H4 (cell line): ENCODE data around the gene ACRV1. TPM values are rescaled to one million over a fixed set of nuclear protein-coding genes. Genes with fewer than 3 reads are reported as not detected.
A peak's percentile ranks its signal among the peaks of the same experiment; 100 is the strongest.

ENCODE experiments used
- DNase-seq: peaks from one replicate; pipeline ENCODE4 v3.0.0-alpha.2; 2015; ENCODE audit warnings: low spot score
- total RNA-seq: library from RNA; depleted of rRNA; stranded (reverse); fragments of >200 nt; shearing (Covaris generic); gene quantifications from 2 replicates; pipeline ENCODE4 v1.2.3, GENCODE V29; 2014; rRNA removed

ACRV1 gene
- total RNA-seq, 1 experiment from 2014 or later: not detected

- no peak for DNase-seq
Measured at GRCh38 chr11:125649465-125650166, 31.0 kb downstream of the ACRV1 start.

GRCh38 chr11:125645871-125646270 is 34.8 kb downstream of the ACRV1 start:
- DNase-seq: no peak

- no peak for DNase-seq
Measured at GRCh38 chr11:125638315-125638714, 42.3 kb downstream of the ACRV1 start.

- DNase-seq: no peak
Measured at GRCh38 chr11:125637840-125638239, 42.8 kb downstream of the ACRV1 start.

- no peak for DNase-seq
Measured at GRCh38 chr11:125627236-125627910, 53.3 kb downstream of the ACRV1 start.

GRCh38 chr11:125626288-125626950 is 54.2 kb downstream of the ACRV1 start:
- DNase-seq: peak; percentile 88

- DNase-seq: peak; percentile 90
Measured at GRCh38 chr11:125625630-125626287, 54.9 kb downstream of the ACRV1 start.

GRCh38 chr11:125625225-125625629 is 55.4 kb downstream of the ACRV1 start:
- DNase-seq: no peak

GRCh38 chr11:125624756-125625213 is 55.9 kb downstream of the ACRV1 start, which contains the start of gene CHEK1:
Gene CHEK1, plus strand, starts transcription at chr11:125625163. Its CDS starts 1,606 bp downstream, at chr11:125626769.
- DNase-seq: no peak

GRCh38 chr11:125623064-125623463 is 57.6 kb downstream of the ACRV1 start:
- no peak for DNase-seq

- peak; percentile 34 for DNase-seq
Measured at GRCh38 chr11:125621995-125622394, 58.7 kb downstream of the ACRV1 start.

Other genes with a start within 250 kb of the ACRV1 start
- 1.8 and 2.9 TPM in 2 replicates for gene FEZ1, start 184.6 kb downstream of the ACRV1 start, total RNA-seq
- 176 and 186 TPM in 2 replicates for gene EI24, start 111.4 kb downstream of the ACRV1 start, total RNA-seq
- 270 and 340 TPM in 2 replicates for gene STT3A, start 88.0 kb downstream of the ACRV1 start, total RNA-seq
- gene CHEK1, start 55.7 kb downstream of the ACRV1 start, total RNA-seq: 48.5 and 57.5 TPM in 2 replicates
- not detected in 2 replicates for gene PATE1, start 65.4 kb upstream of the ACRV1 start, total RNA-seq
- gene PATE2, start 98.0 kb upstream of the ACRV1 start, total RNA-seq: not detected in 2 replicates
- not detected in 2 replicates for gene PATE3, start 107.3 kb upstream of the ACRV1 start, total RNA-seq
- gene PATE4, start 152.5 kb upstream of the ACRV1 start, total RNA-seq: not detected in 2 replicates
- 14.0 and 18.2 TPM in 2 replicates for gene HYLS1, start 206.8 kb upstream of the ACRV1 start, total RNA-seq
- gene PUS3, start 222.4 kb upstream of the ACRV1 start, total RNA-seq: 19.3 and 21.2 TPM in 2 replicates
- not detected in 2 replicates for gene DDX25, start 223.7 kb upstream of the ACRV1 start, total RNA-seq